ENCODE measurements around the gene EXOC8.
A peak's percentile ranks its signal among the peaks of the same experiment; 100 is the strongest.
"Not testable (repeated sequence)": the region's sequence is repeated elsewhere in the genome, so short reads cannot be mapped to it uniquely, and the experiment has no call there.

The EXOC8 gene

DNA sequence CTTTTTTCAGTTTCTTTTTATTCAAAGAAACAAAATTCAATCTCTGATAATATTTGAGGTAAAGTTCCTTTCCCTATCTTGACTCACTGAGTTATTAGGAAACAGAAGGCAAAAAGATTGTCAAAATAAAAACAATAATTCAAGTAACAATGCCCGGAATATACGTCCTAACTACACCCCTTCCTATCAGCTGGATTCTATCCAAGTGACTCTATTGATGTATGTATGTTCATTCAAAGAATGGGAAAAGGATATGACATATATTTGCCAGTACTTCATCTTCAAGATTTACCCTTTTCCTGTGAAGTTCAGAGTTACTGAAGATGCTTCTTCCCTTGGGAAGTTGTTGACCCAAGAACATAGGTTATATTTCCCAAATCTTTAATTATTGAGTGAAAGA, 14.2 kb upstream of the EXOC8 start:
- H3K4me1 ChIP-seq (ENCODE audit: control insufficient read depth in 1 of 2, insufficient read depth in 2 of 2, low read length in 2 of 2): no peaks in the 10 kb centered on the region
- H3K27me3 ChIP-seq (ENCODE audit: low read depth, low read length): no peaks in the 10 kb centered on the region
- no peak overlapping the region for H3K27ac ChIP-seq (ENCODE audit: low read length)
- no peaks in the 10 kb centered on the region for H3K9me3 ChIP-seq (ENCODE audit: control insufficient read depth in 1 of 2, low read length in 2 of 2)
- H3K36me3 ChIP-seq (ENCODE audit: control insufficient read depth in 1 of 2, insufficient read depth in 2 of 2, low read length in 2 of 2): peaks cover 33 to 37% of the 10 kb centered on the region in 2 donors
- H3K4me3 ChIP-seq (ENCODE audit: low read depth in 1 of 2, low read length in 2 of 2): no peak overlapping the region

DNA sequence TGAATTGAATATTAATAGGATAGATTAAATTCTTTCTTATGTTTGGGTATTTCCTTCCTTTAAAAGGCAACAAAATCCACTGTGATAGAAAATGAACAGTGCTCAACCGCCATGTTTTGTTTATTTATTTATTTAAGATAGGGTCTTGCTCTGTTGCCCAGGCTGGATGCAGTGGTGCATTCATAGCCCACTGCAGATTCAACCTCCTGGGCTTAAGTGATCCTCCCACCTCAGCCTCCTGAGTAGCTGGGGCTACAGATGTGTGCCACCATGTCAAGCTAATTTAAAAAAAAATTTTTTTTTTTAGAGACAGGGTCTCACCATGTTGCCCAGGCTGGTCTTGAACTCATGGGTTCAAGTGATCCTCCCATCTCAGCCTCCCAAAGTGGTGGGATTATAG, 11.2 kb upstream of the EXOC8 start:
- H3K36me3 ChIP-seq (ENCODE audit: control insufficient read depth in 1 of 2, insufficient read depth in 2 of 2, low read length in 2 of 2): peaks cover 41% of the 10 kb centered on the region in 2 donors

DNA sequence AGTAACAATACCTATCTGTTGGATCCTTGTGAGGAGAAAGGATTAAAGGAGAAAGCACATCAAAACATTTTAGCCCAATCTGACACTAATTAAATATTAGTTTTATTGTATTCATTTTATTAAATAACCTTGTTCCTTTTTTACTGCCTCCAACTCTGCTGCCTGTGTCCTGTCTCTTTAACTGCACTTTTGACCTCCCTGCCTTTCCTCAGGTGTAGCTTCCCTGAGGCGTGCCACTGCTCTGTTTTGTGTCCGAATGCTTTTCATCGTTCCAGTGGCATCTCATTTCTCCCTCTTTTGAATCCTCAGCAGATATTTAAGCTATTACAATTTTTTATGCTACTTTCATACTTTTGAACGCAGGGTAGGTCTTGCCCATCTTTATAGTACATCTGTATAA, 10.8 kb upstream of the EXOC8 start:
- Histone ChIP-seq H3K27ac (ENCODE audit: low read length) (no peak overlapping the region), H3K4me1 (ENCODE audit: control insufficient read depth in 1 of 2, insufficient read depth in 2 of 2, low read length in 2 of 2) (no peaks in the 10 kb centered on the region), H3K4me3 (ENCODE audit: low read depth in 1 of 2, low read length in 2 of 2) (no peak overlapping the region), H3K9me3 (ENCODE audit: control insufficient read depth in 1 of 2, low read length in 2 of 2) (no peaks in the 10 kb centered on the region), H3K27me3 (ENCODE audit: low read depth, low read length) (no peaks in the 10 kb centered on the region), H3K36me3 (ENCODE audit: control insufficient read depth in 1 of 2, insufficient read depth in 2 of 2, low read length in 2 of 2) (peaks cover 41 to 45% of the 10 kb centered on the region in 2 donors)

More for the DNA sequence above, 11.2 kb upstream of the EXOC8 start:
- not testable (repeated sequence) for H3K27ac ChIP-seq (ENCODE audit: low read length); H3K9me3 ChIP-seq (ENCODE audit: control insufficient read depth in 1 of 2, low read length in 2 of 2); H3K27me3 ChIP-seq (ENCODE audit: low read depth, low read length); H3K4me1 ChIP-seq (ENCODE audit: control insufficient read depth in 1 of 2, insufficient read depth in 2 of 2, low read length in 2 of 2); H3K4me3 ChIP-seq (ENCODE audit: low read depth in 1 of 2, low read length in 2 of 2)

DNA sequence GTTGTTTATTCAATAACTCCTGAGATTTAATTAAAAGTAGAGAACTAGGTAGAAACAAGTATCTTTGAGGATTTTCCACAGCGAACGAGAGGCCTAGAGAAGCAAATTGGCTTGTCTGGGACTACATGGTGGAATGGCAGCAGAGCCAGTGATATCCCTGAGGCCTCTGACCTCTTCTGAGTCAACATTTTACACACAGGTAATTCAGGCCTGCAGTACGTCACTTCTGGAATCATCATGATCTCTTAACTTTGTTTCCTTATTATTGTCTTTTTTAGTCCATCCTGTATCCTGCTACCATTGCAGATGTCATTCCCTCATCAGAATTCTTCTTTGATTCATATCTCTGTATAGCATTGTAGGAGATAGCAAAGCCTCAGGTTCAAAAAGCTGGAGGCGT, 10.3 kb upstream of the EXOC8 start:
- H3K4me3 ChIP-seq (ENCODE audit: low read depth in 1 of 2, low read length in 2 of 2): no peak overlapping the region
- no peak overlapping the region for H3K27ac ChIP-seq (ENCODE audit: low read length)
- H3K36me3 ChIP-seq (ENCODE audit: control insufficient read depth in 1 of 2, insufficient read depth in 2 of 2, low read length in 2 of 2): peaks cover 37 to 48% of the 10 kb centered on the region in 2 donors

DNA sequence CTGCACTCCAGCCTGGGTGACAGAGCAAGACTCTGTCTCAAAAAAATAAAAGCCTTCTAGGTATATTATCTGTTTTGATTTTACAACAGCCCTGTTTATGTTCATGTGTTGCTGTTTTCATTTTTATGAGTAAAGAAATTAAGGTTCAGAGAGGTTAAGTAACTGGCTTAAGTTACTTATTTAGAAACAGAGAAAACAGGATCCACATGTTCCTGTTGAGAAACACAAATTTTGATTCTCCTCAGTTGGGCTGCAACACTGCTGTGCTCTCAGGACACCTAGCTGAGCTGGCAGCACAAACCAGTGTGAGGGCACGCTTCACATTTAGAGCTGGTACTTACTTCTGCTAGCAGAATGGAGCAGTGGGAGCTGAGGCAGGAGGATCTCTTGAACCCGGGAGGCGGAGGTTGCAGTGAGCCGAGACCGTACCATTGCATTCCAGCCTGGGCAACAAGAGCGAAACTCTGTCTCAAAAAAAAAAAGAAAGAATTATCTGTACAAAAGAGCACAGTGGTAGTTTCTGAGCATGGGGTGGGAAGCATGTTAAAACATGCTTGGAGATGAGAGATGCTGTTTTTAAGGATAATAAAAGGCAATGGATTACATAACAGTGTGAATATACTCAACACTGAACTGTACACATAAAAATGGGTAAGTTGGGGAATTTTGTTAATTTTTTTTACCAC, 2.8 kb upstream of the EXOC8 start:
- no peak overlapping the region for H3K27ac ChIP-seq (ENCODE audit: low read length)
- H3K9me3 ChIP-seq (ENCODE audit: control insufficient read depth in 1 of 2, low read length in 2 of 2): no peaks in the 10 kb centered on the region
- no peaks in the 10 kb centered on the region for H3K27me3 ChIP-seq (ENCODE audit: low read depth, low read length)
- H3K4me1 ChIP-seq (ENCODE audit: control insufficient read depth in 1 of 2, insufficient read depth in 2 of 2, low read length in 2 of 2): peaks cover 20 to 34% of the 10 kb centered on the region in 2 donors
- no peak overlapping the region for H3K4me3 ChIP-seq (ENCODE audit: low read depth in 1 of 2, low read length in 2 of 2)
- H3K36me3 ChIP-seq (ENCODE audit: control insufficient read depth in 1 of 2, insufficient read depth in 2 of 2, low read length in 2 of 2): peaks cover 2 to 21% of the 10 kb centered on the region in 2 donors

More for the DNA sequence above, 10.3 kb upstream of the EXOC8 start:
- Histone ChIP-seq H3K27me3 (ENCODE audit: low read depth, low read length) (no peaks in the 10 kb centered on the region), H3K4me1 (ENCODE audit: control insufficient read depth in 1 of 2, insufficient read depth in 2 of 2, low read length in 2 of 2) (no peaks in the 10 kb centered on the region), H3K9me3 (ENCODE audit: control insufficient read depth in 1 of 2, low read length in 2 of 2) (no peaks in the 10 kb centered on the region)

DNA sequence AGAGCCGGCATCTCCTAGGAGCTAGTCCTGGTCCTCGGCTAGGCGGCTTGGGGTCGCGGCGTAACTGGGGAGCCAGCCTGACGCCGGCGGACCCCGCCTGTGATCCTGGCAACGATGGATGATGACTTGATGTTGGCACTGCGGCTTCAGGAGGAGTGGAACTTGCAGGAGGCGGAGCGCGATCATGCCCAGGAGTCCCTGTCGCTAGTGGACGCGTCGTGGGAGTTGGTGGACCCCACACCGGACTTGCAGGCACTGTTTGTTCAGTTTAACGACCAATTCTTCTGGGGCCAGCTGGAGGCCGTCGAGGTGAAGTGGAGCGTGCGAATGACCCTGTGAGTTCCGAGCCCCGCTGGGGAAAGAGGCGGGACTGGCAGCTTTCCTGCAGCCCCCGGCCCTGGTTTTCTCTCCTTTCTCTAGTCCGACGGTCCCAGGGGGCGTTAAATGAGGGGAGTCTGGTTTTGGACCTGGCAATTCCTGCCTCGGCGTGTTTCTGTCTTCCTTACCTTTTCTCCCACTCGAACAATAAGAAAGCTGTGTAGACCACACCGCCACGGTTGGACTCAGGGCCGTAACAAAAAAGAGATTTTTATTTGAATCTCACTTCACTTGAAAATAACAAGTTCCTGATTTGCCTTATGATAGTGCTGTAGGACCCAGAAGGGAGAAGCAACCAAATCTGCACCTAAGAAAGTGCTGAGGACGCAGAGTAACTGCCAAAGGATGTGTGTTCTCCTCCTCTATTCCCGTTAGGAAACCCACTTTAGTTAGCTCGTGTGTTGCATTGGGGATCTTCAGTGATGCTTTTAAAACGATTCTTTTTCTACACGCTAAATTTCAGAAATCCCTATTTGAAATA, 847 bp upstream of the EXOC8 start, which contains the start of gene SPRTN:
Gene SPRTN (plus strand): TSS at position 24 of the 859 bp plus-strand sequence. CDS start 91 bp downstream, at position 115.
- Histone ChIP-seq H3K27ac (ENCODE audit: low read length) (peak within 1 kb of the TSS; percentile 99), H3K9me3 (ENCODE audit: control insufficient read depth in 1 of 2, low read length in 2 of 2) (no peaks in the 10 kb centered on the region), H3K4me3 (ENCODE audit: low read depth in 1 of 2, low read length in 2 of 2) (peak within 1 kb of the TSS; percentile 84 to 96), H3K36me3 (ENCODE audit: control insufficient read depth in 1 of 2, insufficient read depth in 2 of 2, low read length in 2 of 2) (peaks cover 0 to 11% of the 10 kb centered on the region in 2 donors), H3K27me3 (ENCODE audit: low read depth, low read length) (no peaks in the 10 kb centered on the region), H3K4me1 (ENCODE audit: control insufficient read depth in 1 of 2, insufficient read depth in 2 of 2, low read length in 2 of 2) (peaks cover 33 to 52% of the 10 kb centered on the region in 2 donors)

DNA sequence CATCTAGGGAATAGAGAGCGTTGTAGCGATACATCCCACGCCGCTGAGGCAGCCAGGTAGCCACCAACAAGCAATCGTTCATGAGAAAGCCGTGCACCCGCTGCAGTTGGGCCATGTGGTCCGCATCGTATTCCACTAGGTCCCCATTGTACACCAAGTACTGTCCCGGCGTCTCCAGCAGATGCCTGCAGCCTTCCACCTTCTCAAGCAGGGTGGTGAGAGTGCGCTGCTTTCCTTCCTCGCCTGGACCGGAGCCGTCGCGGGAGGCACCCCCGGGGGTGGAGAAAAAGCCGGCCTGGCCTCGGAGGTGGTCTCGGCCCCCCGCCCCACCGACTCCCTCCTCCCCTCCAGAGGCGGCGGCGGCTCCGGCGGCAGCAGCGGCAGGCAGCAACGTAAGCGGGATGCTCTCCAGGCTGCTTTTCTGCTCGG, 595 bp downstream of the EXOC8 start:
- H3K27me3 ChIP-seq (ENCODE audit: low read depth, low read length): no peaks in the 10 kb centered on the region
- peaks cover 0 to 8% of the 10 kb centered on the region in 2 donors for H3K36me3 ChIP-seq (ENCODE audit: control insufficient read depth in 1 of 2, insufficient read depth in 2 of 2, low read length in 2 of 2)
- H3K27ac ChIP-seq (ENCODE audit: low read length): peak overlapping the region; percentile 99
- H3K4me3 ChIP-seq (ENCODE audit: low read depth in 1 of 2, low read length in 2 of 2): peak overlapping the region; percentile 84 to 96
- peaks cover 34 to 60% of the 10 kb centered on the region in 2 donors for H3K4me1 ChIP-seq (ENCODE audit: control insufficient read depth in 1 of 2, insufficient read depth in 2 of 2, low read length in 2 of 2)
- no peaks in the 10 kb centered on the region for H3K9me3 ChIP-seq (ENCODE audit: control insufficient read depth in 1 of 2, low read length in 2 of 2)

DNA sequence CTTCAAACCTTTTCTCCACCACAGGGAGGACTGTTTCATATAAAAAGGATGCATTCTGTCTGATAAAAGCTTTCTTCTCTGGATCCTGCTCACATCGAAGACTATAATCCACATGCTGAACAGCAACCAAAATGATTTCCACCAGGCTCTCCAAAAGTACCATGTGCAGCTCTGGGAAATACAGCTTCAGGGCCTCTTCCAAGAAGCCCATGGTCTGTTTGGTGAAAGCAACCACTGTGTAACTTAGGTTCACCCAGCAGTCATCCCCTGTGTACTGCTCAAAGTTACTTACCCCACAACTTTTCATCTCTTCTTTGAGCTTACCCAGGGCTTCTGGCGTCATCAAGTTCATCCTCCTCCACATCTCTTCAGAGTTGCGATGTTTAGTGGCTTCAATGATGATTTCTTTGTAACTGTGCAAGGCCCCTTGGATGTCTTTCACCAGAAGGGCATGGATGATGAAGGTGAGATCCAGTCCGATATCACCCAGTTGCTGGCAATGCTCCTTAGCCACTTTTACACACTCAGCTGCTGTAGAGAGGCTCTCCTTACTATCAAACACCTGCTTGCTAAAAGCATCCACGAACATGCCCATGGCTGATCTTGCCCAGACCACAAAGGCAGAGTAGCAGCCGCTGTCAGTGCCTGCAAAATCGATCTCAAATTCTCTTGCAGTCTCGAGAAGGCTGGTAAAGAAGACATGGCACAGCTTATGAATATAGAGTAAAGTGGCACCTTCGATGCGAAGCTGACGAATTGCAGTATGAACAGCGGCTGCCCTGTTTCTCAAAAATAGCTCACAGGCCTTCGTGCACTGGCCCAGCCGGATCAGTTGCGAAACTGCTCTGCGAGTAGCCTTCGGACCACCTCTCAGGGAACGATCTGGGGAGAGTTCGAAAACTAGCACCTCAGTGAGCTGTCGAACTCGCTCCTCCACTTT, 1.7 kb downstream of the EXOC8 start:
- no peaks in the 10 kb centered on the region for H3K27me3 ChIP-seq (ENCODE audit: low read depth, low read length)
- H3K4me1 ChIP-seq (ENCODE audit: control insufficient read depth in 1 of 2, insufficient read depth in 2 of 2, low read length in 2 of 2): peaks cover 34 to 60% of the 10 kb centered on the region in 2 donors
- H3K4me3 ChIP-seq (ENCODE audit: low read depth in 1 of 2, low read length in 2 of 2): peak overlapping the region; percentile 84 to 96
- no peaks in the 10 kb centered on the region for H3K9me3 ChIP-seq (ENCODE audit: control insufficient read depth in 1 of 2, low read length in 2 of 2)
- peak overlapping the region; percentile 99 for H3K27ac ChIP-seq (ENCODE audit: low read length)
- peaks cover 0 to 12% of the 10 kb centered on the region in 2 donors for H3K36me3 ChIP-seq (ENCODE audit: control insufficient read depth in 1 of 2, insufficient read depth in 2 of 2, low read length in 2 of 2)

DNA sequence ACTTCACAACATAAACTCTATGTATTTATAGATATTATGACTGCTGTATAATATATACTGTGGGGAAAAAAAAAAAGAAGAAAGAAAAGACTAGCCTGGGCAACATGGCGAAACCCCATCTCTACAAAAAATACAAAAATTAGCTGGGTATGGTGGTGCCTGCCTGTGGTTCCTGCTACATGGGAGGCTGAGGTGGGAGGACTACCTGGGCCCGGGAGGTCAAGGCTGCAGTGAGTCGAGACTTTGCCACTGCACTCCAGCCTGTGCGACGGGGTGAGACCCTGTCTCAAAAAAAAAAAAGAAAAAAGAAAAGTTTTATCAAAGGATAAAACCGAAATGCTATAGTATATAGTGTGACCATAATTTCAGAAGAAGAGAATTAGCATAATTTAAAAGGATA, 2.7 kb downstream of the EXOC8 start:
- Histone ChIP-seq H3K4me1 (ENCODE audit: control insufficient read depth in 1 of 2, insufficient read depth in 2 of 2, low read length in 2 of 2) (peaks cover 34 to 55% of the 10 kb centered on the region in 2 donors), H3K9me3 (ENCODE audit: control insufficient read depth in 1 of 2, low read length in 2 of 2) (no peaks in the 10 kb centered on the region), H3K36me3 (ENCODE audit: control insufficient read depth in 1 of 2, insufficient read depth in 2 of 2, low read length in 2 of 2) (peaks cover 0 to 12% of the 10 kb centered on the region in 2 donors), H3K27ac (ENCODE audit: low read length) (no peak overlapping the region), H3K4me3 (ENCODE audit: low read depth in 1 of 2, low read length in 2 of 2) (peak overlapping the region; percentile 84 to 96), H3K27me3 (ENCODE audit: low read depth, low read length) (no peaks in the 10 kb centered on the region)

DNA sequence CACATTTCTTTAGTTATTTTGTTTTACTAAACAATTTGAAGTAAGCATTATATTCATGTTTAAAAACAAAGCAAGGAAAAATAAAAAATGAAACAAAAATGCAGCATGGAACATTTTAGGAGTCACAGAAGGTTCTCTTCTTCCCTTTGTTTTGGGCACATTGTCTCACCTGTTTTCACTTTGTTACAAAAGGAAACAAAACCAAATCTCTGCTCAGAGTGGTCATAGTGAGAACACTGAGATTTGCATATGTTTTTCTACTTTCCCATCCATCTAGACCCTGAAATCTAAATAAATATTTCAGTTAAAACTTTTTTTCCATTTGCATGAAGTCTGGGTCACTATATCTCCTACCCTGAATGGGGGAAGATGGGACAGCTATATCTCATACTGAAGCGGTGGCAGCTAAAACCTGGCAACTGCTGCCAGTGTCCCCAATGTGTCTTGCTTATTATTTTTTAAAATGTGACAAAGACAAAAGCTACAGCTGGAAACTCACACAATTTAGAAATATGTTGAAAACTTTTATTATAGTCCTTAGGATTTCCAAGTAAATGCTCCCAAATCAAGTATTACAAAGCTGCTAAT, 3.5 kb downstream of the EXOC8 start:
- Histone ChIP-seq H3K27me3 (ENCODE audit: low read depth, low read length) (no peaks in the 10 kb centered on the region), H3K36me3 (ENCODE audit: control insufficient read depth in 1 of 2, insufficient read depth in 2 of 2, low read length in 2 of 2) (peaks cover 0 to 12% of the 10 kb centered on the region in 2 donors), H3K27ac (ENCODE audit: low read length) (no peak overlapping the region), H3K9me3 (ENCODE audit: control insufficient read depth in 1 of 2, low read length in 2 of 2) (no peaks in the 10 kb centered on the region), H3K4me3 (ENCODE audit: low read depth in 1 of 2, low read length in 2 of 2) (peak overlapping the region; percentile 84 to 96), H3K4me1 (ENCODE audit: control insufficient read depth in 1 of 2, insufficient read depth in 2 of 2, low read length in 2 of 2) (peaks cover 33 to 47% of the 10 kb centered on the region in 2 donors)
